ENCODE measurements around the gene C6orf52.

C6orf52 gene

DNA sequence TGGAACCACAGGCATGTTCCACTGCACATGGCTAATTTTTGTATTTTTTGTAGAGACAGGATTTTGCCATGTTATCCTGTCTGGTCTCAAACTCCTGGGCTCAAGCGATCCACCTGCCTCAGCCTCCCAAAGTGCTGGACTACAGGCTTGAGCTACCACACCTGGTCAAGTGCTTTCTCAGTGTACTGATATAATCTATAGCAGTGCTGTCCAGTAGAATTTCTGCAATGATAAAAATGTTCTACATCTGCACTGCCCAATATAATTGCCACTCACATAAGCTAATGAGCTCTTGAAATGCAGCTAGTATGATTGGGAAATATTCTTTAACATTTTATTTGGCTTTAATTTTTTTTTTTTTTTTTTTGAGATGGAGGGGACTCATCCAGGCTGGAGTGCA, 64.2 kb downstream of the C6orf52 start:
- POLR2A ChIA-PET, result no interaction called here
- CTCF ChIA-PET, result no interaction called here
- TF ChIP-seq FOXK2 (IDR thresholded peaks at IDR 0.05), result no peak
- no peak for TF ChIP-seq FOXM1 (IDR thresholded peaks at IDR 0.05; ENCODE audit: borderline replicate concordance)
- DNase-seq (ENCODE audit: extremely low spot score), result no peak

DNA sequence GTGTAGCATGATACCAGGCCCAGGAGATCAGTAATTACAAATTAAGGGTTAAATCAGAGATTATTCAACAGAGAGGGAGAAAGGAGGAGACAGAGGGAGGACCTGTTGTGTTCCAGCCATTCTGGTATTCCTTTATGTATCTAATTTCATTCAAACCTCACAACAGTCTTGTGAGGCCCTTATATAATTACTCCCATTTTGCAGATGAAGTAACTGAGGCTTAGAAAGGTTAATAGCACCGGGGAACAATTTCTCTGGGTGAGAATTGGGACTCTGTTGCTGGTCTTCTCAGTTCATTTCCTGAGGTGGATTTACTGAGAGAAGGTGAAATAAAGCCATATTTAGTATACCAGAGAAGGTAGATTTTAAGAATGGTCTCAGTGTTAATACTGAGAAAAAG, 66.6 kb downstream of the C6orf52 start:
- no peak for DNase-seq (ENCODE audit: extremely low spot score)
- ChIA-PET POLR2A (no interaction called here), CTCF (no interaction called here)
- TF ChIP-seq HDGF (IDR thresholded peaks at IDR 0.05; ENCODE audit: borderline replicate concordance), result no peak
- TF ChIP-seq SUZ12 (IDR thresholded peaks at IDR 0.05), result no peak
- TF ChIP-seq CTBP1 (IDR thresholded peaks at IDR 0.05; ENCODE audit: borderline replicate concordance), result no peak
- no peak for TF ChIP-seq LEF1 (IDR thresholded peaks at IDR 0.05; ENCODE audit: borderline replicate concordance)
- no peak for TF ChIP-seq ARNT (IDR thresholded peaks at IDR 0.05)

DNA sequence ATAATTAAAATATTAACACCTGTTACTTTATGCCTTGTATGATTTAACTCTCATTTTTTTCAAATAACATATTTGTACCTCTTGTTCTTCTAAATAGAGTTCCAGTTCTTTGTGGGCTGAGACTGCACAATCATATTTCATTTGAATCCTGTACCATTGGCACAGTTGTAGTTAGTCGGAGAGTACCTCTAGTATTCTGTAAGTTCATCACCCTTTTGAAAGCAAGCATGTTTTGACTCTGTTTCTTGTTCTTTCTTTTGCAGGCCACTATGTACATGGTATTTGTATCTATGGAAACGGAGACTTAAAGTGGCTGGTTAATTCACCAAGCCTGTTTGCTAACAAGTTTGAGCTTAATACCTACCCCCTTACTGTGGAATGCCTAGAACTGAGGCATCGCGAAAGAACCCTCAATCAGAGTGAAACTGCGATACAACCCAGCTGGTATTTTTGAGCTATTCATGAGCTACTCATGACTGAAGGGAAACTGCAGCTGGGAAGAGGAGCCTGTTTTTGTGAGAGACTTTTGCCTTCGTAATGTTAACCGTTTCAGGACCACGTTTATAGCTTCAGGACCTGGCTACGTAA, 68.2 kb downstream of the C6orf52 start:
- no peak for DNase-seq (ENCODE audit: extremely low spot score)
- no peak for TF ChIP-seq FOXA1 (IDR thresholded peaks at IDR 0.05)
- TF ChIP-seq CTBP1 (IDR thresholded peaks at IDR 0.05; ENCODE audit: borderline replicate concordance), result no peak
- no peak for TF ChIP-seq LEF1 (IDR thresholded peaks at IDR 0.05; ENCODE audit: borderline replicate concordance)
- TF ChIP-seq ARNT (IDR thresholded peaks at IDR 0.05), result no peak
- TF ChIP-seq FOXK2 (IDR thresholded peaks at IDR 0.05), result no peak
- no peak for TF ChIP-seq FOXM1 (IDR thresholded peaks at IDR 0.05; ENCODE audit: borderline replicate concordance)
- no peak for TF ChIP-seq BHLHE40 (IDR thresholded peaks at IDR 0.05; ENCODE audit: borderline replicate concordance)
- no peak for TF ChIP-seq ZNF384 (IDR thresholded peaks at IDR 0.05)
- TF ChIP-seq NFRKB (IDR thresholded peaks at IDR 0.05), result no peak
- TF ChIP-seq, protein P1, sequence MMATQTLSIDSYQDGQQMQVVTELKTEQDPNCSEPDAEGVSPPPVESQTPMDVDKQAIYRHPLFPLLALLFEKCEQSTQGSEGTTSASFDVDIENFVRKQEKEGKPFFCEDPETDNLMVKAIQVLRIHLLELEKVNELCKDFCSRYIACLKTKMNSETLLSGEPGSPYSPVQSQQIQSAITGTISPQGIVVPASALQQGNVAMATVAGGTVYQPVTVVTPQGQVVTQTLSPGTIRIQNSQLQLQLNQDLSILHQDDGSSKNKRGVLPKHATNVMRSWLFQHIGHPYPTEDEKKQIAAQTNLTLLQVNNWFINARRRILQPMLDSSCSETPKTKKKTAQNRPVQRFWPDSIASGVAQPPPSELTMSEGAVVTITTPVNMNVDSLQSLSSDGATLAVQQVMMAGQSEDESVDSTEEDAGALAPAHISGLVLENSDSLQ (IDR thresholded peaks at IDR 0.05), result no peak
- no peak for TF ChIP-seq L3MBTL2 (conservative IDR thresholded peaks at IDR 0.05)
- ChIA-PET POLR2A (no interaction called here), CTCF (no interaction called here)

DNA sequence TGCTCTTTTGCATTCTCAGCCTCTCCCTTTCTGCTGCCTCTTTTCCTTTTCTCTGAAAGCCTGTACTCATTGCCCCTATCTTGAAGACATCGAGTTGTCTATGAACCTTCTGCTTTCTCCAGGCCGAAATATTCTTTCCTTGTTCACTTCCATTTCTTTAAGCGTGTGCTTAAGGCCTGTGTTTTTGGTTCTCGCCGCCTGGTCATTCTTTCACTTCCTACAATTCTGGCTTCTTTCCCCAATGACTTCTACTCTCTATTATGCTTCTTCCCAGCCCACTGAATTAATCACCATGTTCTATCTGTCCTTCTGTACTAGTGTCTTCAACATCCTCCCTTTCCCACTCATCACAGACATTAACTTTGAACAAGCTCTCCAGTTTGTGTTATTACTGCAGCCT, 69.6 kb downstream of the C6orf52 start:
- TF ChIP-seq FOXK2 (IDR thresholded peaks at IDR 0.05) (no peak), HDGF (IDR thresholded peaks at IDR 0.05; ENCODE audit: borderline replicate concordance) (no peak), ARNT (IDR thresholded peaks at IDR 0.05) (no peak), NFRKB (IDR thresholded peaks at IDR 0.05) (no peak), ZNF384 (IDR thresholded peaks at IDR 0.05) (no peak), SUZ12 (IDR thresholded peaks at IDR 0.05) (no peak), FOXA1 (IDR thresholded peaks at IDR 0.05) (no peak), FOXM1 (IDR thresholded peaks at IDR 0.05; ENCODE audit: borderline replicate concordance) (no peak)
- DNase-seq (ENCODE audit: extremely low spot score), result no peak
- POLR2A ChIA-PET, result no interaction called here
- CTCF ChIA-PET, result no interaction called here

DNA sequence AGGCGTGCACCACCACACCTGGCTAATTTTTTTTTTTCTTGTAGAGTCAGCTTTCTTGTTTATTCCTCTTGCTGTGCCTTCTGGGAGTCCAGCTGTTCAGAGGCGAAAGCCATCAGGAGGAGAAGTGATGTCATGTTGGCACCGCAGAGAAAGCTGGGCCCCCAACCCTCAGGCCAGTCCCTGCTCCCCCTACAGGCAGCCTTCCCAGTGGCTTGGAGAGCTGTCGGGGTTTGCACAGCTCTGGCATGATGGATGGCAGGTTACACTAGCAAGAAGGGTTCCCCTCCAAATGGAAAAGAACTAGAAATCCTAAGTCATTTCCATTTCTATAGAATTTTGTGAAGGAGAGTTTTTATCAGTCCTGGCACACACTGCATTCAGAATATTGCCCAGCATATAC, 72.6 kb downstream of the C6orf52 start:
- DNase-seq (ENCODE audit: extremely low spot score), result no peak
- CTCF ChIA-PET, result no interaction called here
- TF ChIP-seq BHLHE40 (IDR thresholded peaks at IDR 0.05; ENCODE audit: borderline replicate concordance), result no peak
- TF ChIP-seq, protein P1 (IDR thresholded peaks at IDR 0.05), result peak; percentile 51
- POLR2A ChIA-PET, result no interaction called here

All from HEK293T (cell line).